Keratinocyte (primary cell): ENCODE measurements around the gene SNTG2.

Source experiments
- CTCF ChIP-seq, 3 experiments: IDR thresholded peaks in 1 of 3; conservative IDR thresholded peaks in 1 of 3; optimal IDR thresholded peaks in 1 of 3; 2 replicates in 2 of 3; 3 replicates in 1 of 3; pipeline versions ENCODE3 to v1.5.1; 2011; ENCODE audit warnings: low read length in 3 of 3, mild to moderate bottlenecking in 3 of 3, moderate library complexity in 2 of 3, control low read depth in 1 of 3, inconsistent platforms in 1 of 3; ENCODE audit not compliant: insufficient read depth in 2 of 3; ENCODE audit errors: extremely low read depth in 1 of 3
- EZH2 ChIP-seq: IDR thresholded peaks from one replicate; pipeline ENCODE4 v1.6.1; 2012; ENCODE audit warnings: inconsistent platforms, mild to moderate bottlenecking, low read length, moderate library complexity

GRCh38 chr2:1097101-1097500 is 146.5 kb downstream of the SNTG2 start:
- TF ChIP-seq CTCF (optimal IDR thresholded peaks at IDR 0.05 in 1 of 3, IDR thresholded peaks at IDR 0.05 in 1 of 3, conservative IDR thresholded peaks at IDR 0.05 in 1 of 3; ENCODE audit: extremely low read depth in 1 of 3, insufficient read depth in 2 of 3, low read length in 3 of 3) (no peak), EZH2 (no peak)
